ENCODE data around the gene DNAI1.

The DNAI1 gene

DNA sequence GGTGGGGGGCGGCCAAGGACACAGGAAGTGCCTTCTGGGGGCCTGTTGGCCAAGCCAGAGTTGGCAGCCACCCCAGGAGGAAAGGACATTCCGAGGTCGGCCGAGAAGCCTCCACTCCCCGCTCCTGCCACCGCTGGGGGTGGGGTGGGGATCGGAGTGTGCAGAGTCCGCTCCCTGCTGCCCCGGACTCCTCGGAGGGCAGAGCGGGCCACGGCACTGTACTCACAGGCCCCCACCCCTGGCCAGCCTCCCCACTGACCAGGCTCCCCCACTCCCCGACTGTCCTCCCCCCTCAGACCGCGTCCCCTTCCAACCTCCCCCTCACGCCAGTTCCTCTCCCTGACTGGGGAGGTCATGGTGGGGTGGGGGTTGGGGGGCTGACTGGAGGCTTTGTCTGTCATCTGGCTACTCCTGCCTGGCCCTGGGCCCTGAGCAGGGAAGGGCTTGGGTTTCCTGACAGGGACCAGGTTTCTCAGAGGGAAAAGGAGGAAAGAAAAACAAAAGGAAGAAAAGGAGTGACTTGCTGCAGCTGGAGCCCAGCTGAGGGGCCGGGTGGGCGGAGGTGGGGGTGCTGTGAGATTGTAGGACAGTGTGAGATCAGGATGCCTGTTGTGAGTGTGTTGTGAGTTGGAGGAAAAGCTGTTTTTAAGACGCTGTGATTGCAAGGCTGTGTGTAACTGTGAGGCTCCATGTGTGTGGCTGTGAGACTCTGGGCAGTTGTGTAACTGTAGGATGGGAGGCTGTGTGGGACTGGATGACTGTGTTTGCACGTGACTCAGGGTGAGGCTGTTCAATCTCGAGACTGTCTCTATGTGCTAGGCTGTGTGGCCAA lies 101.2 kb downstream of the DNAI1 start:
- TF ChIP-seq, protein P1, sequence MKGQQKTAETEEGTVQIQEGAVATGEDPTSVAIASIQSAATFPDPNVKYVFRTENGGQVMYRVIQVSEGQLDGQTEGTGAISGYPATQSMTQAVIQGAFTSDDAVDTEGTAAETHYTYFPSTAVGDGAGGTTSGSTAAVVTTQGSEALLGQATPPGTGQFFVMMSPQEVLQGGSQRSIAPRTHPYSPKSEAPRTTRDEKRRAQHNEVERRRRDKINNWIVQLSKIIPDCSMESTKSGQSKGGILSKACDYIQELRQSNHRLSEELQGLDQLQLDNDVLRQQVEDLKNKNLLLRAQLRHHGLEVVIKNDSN (IDR thresholded peaks at IDR 0.05) = no peak
- TF ChIP-seq TEAD4 (IDR thresholded peaks at IDR 0.05) (no peak), RAD21 (IDR thresholded peaks at IDR 0.05; ENCODE audit: low read depth) (no peak), TAF1 (IDR thresholded peaks at IDR 0.05; ENCODE audit: low read depth) (no peak)

DNA sequence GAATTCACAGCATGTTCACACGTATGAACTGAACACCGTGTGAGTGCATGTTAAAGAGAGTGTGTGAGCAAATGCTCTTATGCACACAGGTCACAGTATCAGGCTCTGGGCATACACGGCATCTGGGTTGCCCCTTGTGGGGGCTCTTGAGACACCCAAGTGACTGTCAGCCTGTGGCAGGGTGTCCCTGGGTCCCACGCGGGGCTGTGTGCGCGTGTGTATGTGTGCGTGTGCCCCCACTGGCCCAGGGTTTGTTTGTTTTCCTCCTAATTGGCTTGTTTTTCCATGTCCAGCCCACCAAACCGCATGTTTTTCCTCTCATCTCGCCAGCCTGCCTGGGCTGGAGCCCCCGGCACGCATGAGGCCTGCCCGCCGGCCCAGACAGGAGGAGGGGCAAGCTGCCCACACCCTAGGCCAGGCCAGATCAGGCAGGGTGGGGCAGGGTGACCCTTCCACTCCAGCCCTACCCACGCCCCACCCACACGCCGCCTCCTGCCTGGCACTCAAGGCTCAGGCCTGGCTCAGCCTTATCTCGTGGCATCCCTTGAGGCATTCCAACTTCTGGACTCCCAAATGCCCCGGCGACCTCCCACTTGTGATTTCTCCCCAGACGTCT lies 102.1 kb downstream of the DNAI1 start:
- TF ChIP-seq, protein P2, sequence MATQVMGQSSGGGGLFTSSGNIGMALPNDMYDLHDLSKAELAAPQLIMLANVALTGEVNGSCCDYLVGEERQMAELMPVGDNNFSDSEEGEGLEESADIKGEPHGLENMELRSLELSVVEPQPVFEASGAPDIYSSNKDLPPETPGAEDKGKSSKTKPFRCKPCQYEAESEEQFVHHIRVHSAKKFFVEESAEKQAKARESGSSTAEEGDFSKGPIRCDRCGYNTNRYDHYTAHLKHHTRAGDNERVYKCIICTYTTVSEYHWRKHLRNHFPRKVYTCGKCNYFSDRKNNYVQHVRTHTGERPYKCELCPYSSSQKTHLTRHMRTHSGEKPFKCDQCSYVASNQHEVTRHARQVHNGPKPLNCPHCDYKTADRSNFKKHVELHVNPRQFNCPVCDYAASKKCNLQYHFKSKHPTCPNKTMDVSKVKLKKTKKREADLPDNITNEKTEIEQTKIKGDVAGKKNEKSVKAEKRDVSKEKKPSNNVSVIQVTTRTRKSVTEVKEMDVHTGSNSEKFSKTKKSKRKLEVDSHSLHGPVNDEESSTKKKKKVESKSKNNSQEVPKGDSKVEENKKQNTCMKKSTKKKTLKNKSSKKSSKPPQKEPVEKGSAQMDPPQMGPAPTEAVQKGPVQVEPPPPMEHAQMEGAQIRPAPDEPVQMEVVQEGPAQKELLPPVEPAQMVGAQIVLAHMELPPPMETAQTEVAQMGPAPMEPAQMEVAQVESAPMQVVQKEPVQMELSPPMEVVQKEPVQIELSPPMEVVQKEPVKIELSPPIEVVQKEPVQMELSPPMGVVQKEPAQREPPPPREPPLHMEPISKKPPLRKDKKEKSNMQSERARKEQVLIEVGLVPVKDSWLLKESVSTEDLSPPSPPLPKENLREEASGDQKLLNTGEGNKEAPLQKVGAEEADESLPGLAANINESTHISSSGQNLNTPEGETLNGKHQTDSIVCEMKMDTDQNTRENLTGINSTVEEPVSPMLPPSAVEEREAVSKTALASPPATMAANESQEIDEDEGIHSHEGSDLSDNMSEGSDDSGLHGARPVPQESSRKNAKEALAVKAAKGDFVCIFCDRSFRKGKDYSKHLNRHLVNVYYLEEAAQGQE (IDR thresholded peaks at IDR 0.05; ENCODE audit: low read depth) = no peak
- TF ChIP-seq TEAD4 (IDR thresholded peaks at IDR 0.05) (no peak), TAF1 (IDR thresholded peaks at IDR 0.05; ENCODE audit: low read depth) (no peak), EP300 (IDR thresholded peaks at IDR 0.05; ENCODE audit: borderline replicate concordance) (no peak)
- TF ChIP-seq, protein P3, sequence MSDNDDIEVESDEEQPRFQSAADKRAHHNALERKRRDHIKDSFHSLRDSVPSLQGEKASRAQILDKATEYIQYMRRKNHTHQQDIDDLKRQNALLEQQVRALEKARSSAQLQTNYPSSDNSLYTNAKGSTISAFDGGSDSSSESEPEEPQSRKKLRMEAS (IDR thresholded peaks at IDR 0.05) = no peak

DNA sequence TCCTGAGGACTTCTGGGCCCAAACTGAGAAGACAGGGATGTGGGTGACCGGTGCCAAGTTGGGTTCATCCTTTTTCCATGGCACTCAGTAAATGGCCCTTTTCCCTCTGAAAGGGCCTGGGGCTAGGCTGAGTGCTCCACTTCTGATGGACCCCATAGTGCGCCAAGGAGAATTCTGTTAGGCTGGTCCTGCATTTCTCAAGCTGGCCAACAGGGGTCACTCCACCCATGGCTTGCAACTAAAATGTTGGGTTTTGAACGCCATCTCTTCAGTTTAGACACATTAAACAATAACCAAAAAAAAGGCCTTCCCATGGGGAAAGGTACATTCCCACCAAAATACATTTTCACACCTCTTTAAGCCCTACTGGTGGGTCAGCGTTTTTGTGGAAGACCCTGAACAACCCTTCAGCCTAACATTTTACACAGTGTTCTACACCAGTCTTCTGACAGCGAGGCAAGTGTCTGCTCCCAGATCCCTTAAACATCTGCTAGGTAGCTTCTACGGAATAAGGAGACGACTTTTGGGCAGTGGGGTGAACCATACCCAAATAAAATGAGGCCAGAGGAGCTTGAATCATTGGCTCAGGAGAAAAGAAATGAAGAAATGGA lies 103.6 kb downstream of the DNAI1 start:
- TF ChIP-seq TAF1 (IDR thresholded peaks at IDR 0.05; ENCODE audit: low read depth) = no peak
- peak; percentile 57 for TF ChIP-seq RAD21 (IDR thresholded peaks at IDR 0.05; ENCODE audit: low read depth)

DNA sequence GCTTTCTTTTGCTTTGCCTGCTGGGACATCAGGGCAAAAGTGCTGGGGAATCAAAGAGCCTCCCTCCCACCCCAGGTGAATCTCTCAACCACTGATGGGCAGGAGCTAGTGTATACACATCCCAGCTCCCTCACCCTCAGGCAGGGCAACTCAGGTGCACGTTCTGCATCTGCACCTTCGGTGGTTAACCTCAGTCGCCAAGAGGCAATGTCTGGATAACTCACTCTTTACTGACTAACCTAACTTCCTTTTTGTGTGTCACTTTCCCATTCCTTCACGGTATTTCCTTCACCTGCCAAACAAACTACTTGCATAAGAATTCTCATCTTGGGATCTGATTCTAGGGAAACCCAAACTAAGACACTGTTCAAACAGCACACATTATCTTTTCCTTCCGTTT lies 104.7 kb downstream of the DNAI1 start:
- TF ChIP-seq TAF1 (IDR thresholded peaks at IDR 0.05; ENCODE audit: low read depth) (no peak), TCF12 (IDR thresholded peaks at IDR 0.05; ENCODE audit: low read depth) (no peak)

DNA sequence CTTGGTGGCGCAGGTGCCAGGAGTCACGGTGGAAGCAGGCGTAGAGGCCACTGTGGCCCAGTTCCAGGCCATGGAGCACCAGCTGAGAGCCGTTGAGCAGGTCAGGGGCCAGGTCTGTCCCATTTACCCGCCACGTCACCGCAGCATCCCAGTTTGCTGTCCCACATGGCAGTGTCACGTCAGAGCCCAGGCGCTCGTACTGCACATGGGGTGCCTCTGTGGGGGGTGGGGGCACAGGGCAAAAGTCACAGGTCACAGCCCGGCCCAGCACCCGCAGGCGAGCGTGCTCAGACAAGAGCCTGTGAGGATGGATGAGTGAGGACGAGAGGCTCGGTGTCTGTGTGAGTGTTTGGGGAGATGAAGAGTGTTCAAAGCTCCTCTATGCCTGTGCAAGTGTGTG lies 106.0 kb downstream of the DNAI1 start:
- TF ChIP-seq, protein P2 (IDR thresholded peaks at IDR 0.05; ENCODE audit: low read depth) = no peak
- TF ChIP-seq NFIC (IDR thresholded peaks at IDR 0.05) (no peak), EP300 (IDR thresholded peaks at IDR 0.05; ENCODE audit: borderline replicate concordance) (no peak), YY1 (IDR thresholded peaks at IDR 0.05; ENCODE audit: low read depth) (no peak)
- TF ChIP-seq, protein P1 (IDR thresholded peaks at IDR 0.05) = no peak

DNA sequence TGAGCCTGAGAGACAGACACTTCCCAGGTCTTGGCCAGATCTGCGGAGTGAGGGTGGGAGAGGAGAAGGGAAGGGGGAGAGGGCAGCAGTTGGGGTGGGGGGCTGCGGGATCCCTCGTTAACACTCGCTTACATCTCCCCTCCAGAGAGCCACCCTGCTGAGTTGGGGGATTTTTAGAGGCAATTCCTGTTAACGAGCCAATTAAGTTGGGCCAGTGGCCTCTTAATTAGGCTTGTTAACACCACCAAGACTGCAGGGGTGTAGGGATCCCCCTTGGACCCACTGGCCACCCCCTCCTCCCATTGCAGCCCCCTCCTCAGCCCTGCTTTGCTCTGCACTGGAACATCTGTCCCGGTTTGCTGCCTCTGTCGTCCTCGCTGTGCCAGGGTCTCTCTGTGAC lies 107.3 kb downstream of the DNAI1 start:
- TF ChIP-seq EP300 (IDR thresholded peaks at IDR 0.05; ENCODE audit: borderline replicate concordance) = no peak

DNA sequence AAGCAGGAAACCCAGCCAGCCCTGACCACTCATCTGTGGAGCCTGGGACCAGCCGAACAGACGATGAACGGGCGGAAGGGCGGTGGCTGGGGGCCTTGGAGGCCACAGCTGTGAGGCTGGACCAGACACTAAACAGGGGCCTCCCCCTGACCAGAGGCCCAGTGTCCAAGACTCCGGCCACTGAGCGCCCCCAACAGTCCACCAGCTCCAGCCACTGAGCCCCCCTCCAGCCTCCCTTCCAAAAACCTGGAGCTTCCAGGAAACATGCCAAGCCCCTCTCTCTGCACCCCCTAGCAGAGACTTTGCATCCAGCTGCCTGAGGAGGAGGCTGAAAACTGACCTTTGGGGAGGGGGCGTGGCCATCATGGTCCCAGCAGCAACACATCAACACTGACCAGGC lies 107.7 kb downstream of the DNAI1 start:
- TF ChIP-seq TEAD4 (IDR thresholded peaks at IDR 0.05) (no peak), FOXM1 (IDR thresholded peaks at IDR 0.05; ENCODE audit: borderline replicate concordance, low read depth) (no peak), ZBTB7A (IDR thresholded peaks at IDR 0.05; ENCODE audit: low read depth) (no peak), CEBPB (IDR thresholded peaks at IDR 0.05) (no peak), TAF1 (IDR thresholded peaks at IDR 0.05; ENCODE audit: low read depth) (no peak), YY1 (IDR thresholded peaks at IDR 0.05; ENCODE audit: low read depth) (no peak), RAD21 (IDR thresholded peaks at IDR 0.05; ENCODE audit: low read depth) (no peak), NFIC (IDR thresholded peaks at IDR 0.05) (no peak), CREB1 (IDR thresholded peaks at IDR 0.05; ENCODE audit: low read depth) (no peak), EGR1 (IDR thresholded peaks at IDR 0.05) (no peak), TCF12 (IDR thresholded peaks at IDR 0.05; ENCODE audit: low read depth) (no peak)
- TF ChIP-seq, protein P1 (IDR thresholded peaks at IDR 0.05) = no peak
- TF ChIP-seq, protein P3 (IDR thresholded peaks at IDR 0.05) = no peak
- TF ChIP-seq, protein P2 (IDR thresholded peaks at IDR 0.05; ENCODE audit: low read depth) = no peak
